Measurements from ENCODE around the gene CREBZF.
A peak's percentile ranks its signal among the peaks of the same experiment; 100 is the strongest.
"Not testable (repeated sequence)": the region's sequence is repeated elsewhere in the genome, so short reads cannot be mapped to it uniquely, and the experiment has no call there.

The CREBZF gene

DNA sequence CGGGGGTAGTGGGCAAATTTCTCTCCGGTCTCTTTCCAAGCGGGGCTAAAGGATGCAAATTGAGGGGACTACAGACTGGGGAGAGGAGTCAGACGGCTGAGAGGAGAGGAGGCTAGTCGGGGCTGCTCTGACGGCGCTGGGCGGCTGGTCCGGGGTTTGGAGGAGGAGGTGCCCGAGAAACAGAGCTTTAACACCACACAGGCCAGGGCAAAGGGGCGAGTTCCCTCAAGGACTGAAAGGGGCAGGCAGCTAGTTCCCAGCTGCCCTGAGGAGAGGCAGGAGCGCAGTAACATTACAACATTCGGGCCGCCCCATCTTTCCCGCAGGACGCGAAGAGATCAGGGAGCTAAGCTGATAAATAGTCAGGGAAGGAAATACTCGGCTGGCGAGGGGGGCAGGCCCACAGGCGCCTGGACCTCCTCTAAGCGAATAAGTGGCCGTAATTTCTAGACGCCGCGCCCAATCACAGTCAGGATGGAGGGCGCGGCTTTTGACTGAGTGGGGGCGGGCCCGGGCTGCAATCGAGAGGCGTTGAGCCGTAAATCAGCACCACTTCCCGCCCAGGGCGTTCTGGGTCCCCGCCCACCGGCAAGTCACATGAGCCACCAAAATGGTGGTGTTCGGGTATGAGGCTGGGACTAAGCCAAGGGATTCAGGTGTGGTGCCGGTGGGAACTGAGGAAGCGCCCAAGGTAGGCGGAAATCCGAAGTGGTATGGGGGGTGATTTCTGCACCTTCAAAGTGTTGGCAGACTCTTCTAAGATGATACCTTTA lies 36.7 kb downstream of the CREBZF start, which contains the start of gene TMEM126B:
Gene TMEM126B (plus strand): TSS at position 596 of the 773 bp plus-strand sequence. CDS start 15 bp downstream, at position 611.
- DNase-seq (ENCODE audit: extremely low spot score, insufficient read length, low read depth) (peak; percentile 81), FAIRE-seq (peak; percentile 95)

DNA sequence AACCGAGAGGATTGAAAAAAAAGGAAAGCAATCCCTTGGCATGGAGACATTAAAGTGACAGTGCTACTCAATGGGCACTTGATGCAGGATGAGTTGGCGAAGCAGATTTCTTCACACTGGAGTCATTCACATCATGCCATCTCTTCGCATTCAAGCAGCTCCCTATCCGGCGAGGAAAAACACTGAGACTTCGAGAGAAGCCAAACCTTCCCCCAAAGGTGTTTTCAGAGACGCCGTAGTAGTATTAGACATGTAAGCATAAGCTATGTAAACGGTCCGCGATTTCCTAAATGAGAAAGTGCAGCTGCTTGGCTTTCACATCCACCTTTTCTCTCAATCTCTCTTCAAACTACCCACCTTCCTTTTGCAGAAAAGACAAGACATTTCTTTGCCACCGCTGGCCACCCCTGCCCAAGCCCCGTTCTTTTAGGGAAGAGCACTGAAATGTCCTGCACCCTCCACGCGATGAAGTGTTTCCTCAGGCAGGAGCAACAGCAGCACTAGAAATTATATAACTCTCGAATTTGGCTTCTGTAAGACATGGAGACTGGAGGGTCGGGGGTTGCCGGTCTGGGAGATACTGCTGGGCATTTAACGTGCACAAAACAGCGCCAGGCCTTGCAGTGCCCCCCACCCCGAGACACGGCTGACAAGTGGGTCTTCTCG lies 37.5 kb downstream of the CREBZF start, which contains the start of gene DLG2:
Gene DLG2 (minus strand): TSS at position 13 of the 666 bp plus-strand sequence.
- FAIRE-seq = peak; percentile 35
- DNase-seq (ENCODE audit: extremely low spot score, insufficient read length, low read depth) = no peak

DNA sequence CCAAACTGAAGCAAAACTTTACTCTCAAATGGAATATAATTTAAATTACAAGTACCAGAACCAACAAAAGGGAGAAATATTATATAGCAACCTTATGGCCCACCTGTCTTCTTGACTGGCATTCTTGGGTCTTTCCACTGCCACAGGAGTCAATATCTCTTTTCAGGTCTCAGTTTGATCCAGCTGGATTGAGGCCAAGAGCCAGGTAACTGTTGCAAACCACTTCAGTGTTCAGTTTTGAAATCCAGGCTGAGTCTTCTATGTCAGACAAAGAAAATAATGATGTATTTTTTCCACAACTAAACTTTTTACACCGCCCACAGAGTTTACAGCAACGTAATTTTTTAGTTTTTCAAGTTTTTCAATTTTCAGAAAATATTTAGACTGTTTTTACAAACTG lies 38.4 kb downstream of the CREBZF start:
- FAIRE-seq (no peak), DNase-seq (ENCODE audit: extremely low spot score, insufficient read length, low read depth) (no peak)

DNA sequence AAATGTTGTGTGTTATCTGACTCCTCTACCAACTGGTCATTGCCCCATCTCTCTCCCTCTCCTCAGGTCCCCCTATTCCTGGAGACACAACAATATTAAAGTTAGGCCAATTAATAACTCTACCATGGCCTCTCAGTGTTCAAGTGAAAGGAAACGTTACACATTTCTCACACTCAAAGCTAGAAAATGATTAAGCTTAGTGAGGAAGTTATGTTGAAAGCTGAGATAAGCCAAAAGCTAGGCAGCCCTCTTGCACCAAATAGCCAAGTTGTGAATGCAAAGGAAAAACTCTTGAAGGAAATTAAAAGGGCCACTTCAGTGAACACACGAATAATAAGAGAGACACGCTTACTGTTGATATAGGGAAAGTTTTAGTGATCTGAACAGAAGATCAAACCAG lies 44.7 kb downstream of the CREBZF start:
- FAIRE-seq (no peak), DNase-seq (ENCODE audit: extremely low spot score, insufficient read length, low read depth) (no peak)

DNA sequence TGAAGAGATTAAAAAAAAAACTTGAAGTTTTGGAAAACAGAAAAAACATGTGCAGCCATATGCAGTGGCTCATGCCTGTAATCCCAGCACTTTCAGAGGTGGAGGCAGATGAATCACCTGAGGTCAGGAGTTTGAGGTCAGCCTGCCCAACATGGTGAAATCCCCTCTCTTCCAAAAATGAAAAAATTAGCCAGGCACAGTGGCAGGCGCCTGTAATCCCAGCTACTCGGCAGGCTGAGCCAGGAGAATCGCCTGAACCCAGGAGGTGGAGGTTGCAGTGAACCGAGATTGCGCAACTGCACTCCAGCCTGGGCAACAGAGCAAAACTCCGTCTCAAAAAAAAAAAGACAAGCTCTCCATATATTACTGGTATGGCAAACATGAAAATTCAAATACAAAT lies 45.4 kb downstream of the CREBZF start:
- DNase-seq (ENCODE audit: extremely low spot score, insufficient read length, low read depth) = no peak
- no peak for FAIRE-seq

DNA sequence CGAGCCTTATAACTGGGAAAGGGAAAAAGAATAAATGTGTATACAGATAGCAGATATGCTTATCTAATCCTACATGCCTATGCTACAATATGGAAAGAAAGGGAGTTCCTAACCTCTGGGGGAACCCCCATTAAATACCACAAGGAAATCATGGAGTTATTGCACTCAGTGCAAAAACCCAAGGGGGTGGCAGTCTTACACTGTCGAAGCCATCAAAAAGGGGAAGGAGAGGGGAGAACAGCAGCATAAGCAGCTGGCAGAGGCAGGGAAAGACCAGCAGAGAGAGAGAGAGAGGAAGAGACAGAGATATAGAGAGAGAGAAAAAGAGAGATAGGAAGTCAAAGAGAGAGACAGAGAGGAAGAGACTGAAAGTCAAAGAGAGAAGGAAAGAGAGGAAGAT lies 53.3 kb downstream of the CREBZF start:
- FAIRE-seq; DNase-seq (ENCODE audit: extremely low spot score, insufficient read length, low read depth): not testable (repeated sequence)
